Endothelial cell (in vitro differentiated cells): ENCODE measurements around the gene BAIAP2. TPM values are rescaled to one million over a fixed set of nuclear protein-coding genes. Genes with fewer than 3 reads are reported as not detected.
A peak's percentile ranks its signal among the peaks of the same experiment; 100 is the strongest.

Source experiments
- DNase-seq: peaks from one replicate; pipeline ENCODE4 v3.0.0; 2021; ENCODE audit warnings: low spot score
- H3K27ac Mint-ChIP-seq: one replicate; pipeline ENCODE4 v1.8.0; 2021; ENCODE audit warnings: mixed read lengths, inconsistent platforms; ENCODE audit not compliant: unreplicated experiment
- H3K27me3 Mint-ChIP-seq: one replicate; pipeline ENCODE4 v1.8.0; 2021; ENCODE audit warnings: mild to moderate bottlenecking, moderate library complexity, mixed read lengths, inconsistent platforms; ENCODE audit not compliant: unreplicated experiment
- H3K36me3 Mint-ChIP-seq: one replicate; pipeline ENCODE4 v1.8.0; 2021; ENCODE audit warnings: mild to moderate bottlenecking, low read depth, mixed read lengths, inconsistent platforms; ENCODE audit not compliant: unreplicated experiment
- H3K4me1 Mint-ChIP-seq: one replicate; pipeline ENCODE4 v1.8.0; 2021; ENCODE audit warnings: mild to moderate bottlenecking, mixed read lengths, inconsistent platforms; ENCODE audit not compliant: unreplicated experiment
- H3K4me3 Mint-ChIP-seq: one replicate; pipeline ENCODE4 v1.8.0; 2021; ENCODE audit warnings: mild to moderate bottlenecking, mixed read lengths, inconsistent platforms; ENCODE audit not compliant: unreplicated experiment
- H3K9me3 Mint-ChIP-seq: one replicate; pipeline ENCODE4 v1.8.0; 2021; ENCODE audit warnings: mixed read lengths, inconsistent platforms; ENCODE audit not compliant: unreplicated experiment
- total RNA-seq: library from RNA; stranded (reverse); fragmentation: NEBNext Ultra II Directional; extraction: Animal tissue kit (Norgen Biotek cat#: 25700); gene quantifications from one replicate; pipeline ENCODE4 v1.2.1, GENCODE V29; 2021; ENCODE audit not compliant: unreplicated experiment
- TF ChIP-seq, protein P1 (sequence below): fragments of 200-600 bp; sonication (generic); IDR thresholded peaks from one replicate; pipeline ENCODE4 v1.5.0; 2021; ENCODE audit warnings: antibody characterized with exemption; ENCODE audit not compliant: unreplicated experiment

Gene BAIAP2
- total RNA-seq, 1 donor from 2014 or later: 67.8 TPM

DNA sequence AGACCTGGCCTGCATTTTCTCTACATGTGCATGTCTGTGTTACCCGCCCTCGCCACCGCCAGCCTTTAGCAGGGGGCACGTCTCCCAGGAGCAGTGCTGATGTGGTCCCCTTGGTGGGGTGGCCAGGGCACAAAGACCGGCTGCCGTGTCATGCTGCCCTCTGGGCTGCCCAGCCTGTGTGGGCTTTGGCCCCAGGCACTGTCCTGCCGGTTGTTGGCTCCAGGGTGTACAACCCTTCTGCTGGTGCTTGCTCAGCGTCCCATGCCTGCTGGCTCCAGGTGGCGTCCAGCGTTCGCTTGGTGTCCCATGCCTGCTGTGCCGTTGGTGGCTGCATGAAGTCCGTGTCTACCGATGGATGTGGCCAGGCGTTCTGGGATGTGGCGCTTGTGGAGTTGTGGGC is 4.1 kb downstream of the BAIAP2 start:
- Mint-ChIP-seq H3K4me3 (no peak overlapping the region), H3K4me1 (peaks cover 28% of the 10 kb centered on the region), H3K9me3 (no peaks in the 10 kb centered on the region), H3K27ac (no peak overlapping the region), H3K27me3 (peaks cover 17% of the 10 kb centered on the region), H3K36me3 (peaks cover 14% of the 10 kb centered on the region)
- DNase-seq: no peak
- TF ChIP-seq, protein P1, sequence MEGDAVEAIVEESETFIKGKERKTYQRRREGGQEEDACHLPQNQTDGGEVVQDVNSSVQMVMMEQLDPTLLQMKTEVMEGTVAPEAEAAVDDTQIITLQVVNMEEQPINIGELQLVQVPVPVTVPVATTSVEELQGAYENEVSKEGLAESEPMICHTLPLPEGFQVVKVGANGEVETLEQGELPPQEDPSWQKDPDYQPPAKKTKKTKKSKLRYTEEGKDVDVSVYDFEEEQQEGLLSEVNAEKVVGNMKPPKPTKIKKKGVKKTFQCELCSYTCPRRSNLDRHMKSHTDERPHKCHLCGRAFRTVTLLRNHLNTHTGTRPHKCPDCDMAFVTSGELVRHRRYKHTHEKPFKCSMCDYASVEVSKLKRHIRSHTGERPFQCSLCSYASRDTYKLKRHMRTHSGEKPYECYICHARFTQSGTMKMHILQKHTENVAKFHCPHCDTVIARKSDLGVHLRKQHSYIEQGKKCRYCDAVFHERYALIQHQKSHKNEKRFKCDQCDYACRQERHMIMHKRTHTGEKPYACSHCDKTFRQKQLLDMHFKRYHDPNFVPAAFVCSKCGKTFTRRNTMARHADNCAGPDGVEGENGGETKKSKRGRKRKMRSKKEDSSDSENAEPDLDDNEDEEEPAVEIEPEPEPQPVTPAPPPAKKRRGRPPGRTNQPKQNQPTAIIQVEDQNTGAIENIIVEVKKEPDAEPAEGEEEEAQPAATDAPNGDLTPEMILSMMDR: no peak

DNA sequence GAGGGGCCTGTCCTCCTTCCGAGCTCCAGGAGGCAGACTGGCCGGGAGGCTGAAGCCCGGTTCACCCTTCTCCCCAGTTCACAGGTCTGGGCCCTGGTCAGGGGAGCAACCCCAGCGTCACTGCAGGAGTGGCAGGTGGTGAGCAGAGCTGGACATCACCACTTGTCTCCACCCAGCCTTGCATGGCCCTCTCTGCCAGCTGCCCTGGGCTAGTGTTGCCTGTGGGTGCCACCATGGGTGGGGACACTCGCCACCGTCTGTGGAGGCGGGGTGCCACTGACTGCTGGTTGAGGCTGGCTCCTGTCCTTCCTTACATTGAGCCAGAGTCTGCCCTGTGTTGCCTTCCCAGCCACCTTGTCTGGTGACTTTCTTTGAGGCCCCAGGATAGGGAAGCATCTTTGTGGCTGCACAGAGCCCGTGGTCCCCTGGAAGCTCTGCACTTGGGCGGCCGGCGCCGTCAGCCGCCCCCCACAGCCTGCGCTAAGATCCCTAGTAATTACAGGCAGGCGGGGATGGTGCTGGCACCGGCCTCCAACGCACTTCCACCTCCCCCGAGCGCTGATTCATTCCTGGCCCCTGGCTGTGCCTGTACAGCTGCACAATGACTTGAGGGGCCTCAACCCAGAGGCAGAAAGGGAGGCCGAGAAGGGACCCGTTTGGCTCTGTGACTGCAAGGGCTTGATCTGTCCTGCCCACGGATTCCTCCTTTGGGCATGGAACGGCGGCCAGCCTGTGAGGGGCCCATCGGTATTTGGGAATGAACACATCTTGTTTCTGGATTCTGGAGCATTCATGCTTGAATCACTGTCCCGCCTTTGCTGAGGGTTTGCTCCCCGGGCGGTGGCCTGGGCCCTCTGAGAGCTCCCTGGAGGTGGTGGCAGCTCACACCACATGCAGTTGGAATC is 5.2 kb downstream of the BAIAP2 start:
- peaks cover 36% of the 10 kb centered on the region for H3K4me1 Mint-ChIP-seq
- H3K27ac Mint-ChIP-seq: no peak overlapping the region

DNA sequence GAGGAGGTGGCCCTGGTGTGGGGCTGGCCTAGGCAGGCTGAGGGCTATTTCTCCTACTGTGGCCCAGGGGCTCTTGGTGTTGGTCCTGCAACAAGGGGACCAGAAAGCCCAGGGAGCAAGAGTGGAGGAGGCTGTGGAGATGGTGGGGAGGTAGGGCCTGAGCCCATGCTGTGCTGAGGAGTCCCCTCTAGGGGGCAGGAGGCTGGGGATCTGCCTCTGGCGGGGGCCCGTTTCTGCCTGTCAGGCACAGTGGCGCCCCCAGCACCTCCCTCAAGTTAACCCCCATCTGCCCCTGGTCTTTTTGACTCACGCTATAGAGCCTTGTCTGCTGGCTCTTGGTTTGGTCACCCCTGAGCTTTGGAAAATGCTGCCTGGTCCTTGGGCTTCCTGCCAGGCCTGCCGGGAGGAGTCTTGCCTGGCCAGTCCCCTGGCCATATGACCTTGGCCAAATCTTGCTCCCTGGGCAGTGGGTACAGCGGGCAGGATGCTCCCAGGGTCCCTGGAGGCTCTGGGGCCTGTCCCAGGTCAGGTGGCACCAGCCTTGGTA is 5.9 kb downstream of the BAIAP2 start:
- Mint-ChIP-seq H3K27ac (no peak overlapping the region), H3K36me3 (peaks cover 14% of the 10 kb centered on the region), H3K27me3 (peaks cover 15% of the 10 kb centered on the region), H3K9me3 (no peaks in the 10 kb centered on the region), H3K4me1 (peaks cover 39% of the 10 kb centered on the region), H3K4me3 (no peak overlapping the region)
- peak; percentile 56 for DNase-seq
- TF ChIP-seq, protein P1: peak; percentile 49

More for the DNA sequence above, 5.2 kb downstream of the BAIAP2 start:
- no peak for DNase-seq
- peaks cover 14% of the 10 kb centered on the region for H3K36me3 Mint-ChIP-seq
- H3K4me3 Mint-ChIP-seq: no peak overlapping the region
- H3K9me3 Mint-ChIP-seq: no peaks in the 10 kb centered on the region
- H3K27me3 Mint-ChIP-seq: peaks cover 17% of the 10 kb centered on the region
- TF ChIP-seq, protein P1: no peak

DNA sequence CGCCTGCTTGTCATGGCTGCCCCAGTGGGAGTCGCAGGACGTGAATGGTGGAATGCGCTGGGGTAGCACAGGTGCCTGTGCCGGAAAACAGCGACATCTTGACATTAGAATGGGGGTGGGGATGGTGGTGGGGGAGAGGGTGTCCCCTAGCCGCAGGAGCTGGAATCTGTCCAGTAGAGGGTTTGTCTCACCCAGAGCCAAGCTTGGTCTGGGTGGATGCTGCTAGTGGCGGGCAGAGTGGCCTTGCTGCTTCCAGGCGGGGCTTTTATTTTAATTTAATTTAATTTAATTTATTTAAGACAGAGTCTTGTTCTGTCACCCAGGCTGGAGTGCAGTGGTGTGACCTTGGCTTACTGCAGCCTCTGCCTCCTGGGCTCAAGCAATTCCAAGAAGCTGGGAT is 7.7 kb downstream of the BAIAP2 start:
- Mint-ChIP-seq H3K9me3 (no peaks in the 10 kb centered on the region), H3K36me3 (peaks cover 3% of the 10 kb centered on the region), H3K4me1 (peaks cover 39% of the 10 kb centered on the region), H3K4me3 (no peak overlapping the region), H3K27me3 (peaks cover 17% of the 10 kb centered on the region), H3K27ac (no peak overlapping the region)
- no peak for DNase-seq
- TF ChIP-seq, protein P1: no peak

DNA sequence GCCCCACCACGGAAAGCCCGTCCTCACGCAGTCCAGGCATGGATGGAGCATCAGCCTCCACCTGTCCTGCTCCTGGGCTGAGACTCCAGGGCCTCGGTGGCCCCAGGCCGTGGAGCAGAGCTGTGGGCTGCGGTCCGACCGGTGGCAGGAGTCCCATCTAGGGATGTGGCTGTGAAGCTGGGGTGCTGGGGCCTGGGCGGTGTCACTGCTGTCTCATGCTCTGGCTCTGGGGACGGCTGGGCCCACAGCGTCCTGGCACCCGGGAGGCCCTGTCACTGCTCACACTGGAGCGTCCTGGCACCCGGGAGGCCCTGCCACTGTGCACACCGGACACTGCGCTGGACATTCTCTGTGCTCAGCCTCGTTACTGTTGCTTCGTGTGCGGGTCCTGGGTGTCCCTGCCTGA is 8.4 kb downstream of the BAIAP2 start:
- H3K27me3 Mint-ChIP-seq: peaks cover 16% of the 10 kb centered on the region
- H3K27ac Mint-ChIP-seq: peak overlapping the region; percentile 97
- no peaks in the 10 kb centered on the region for H3K9me3 Mint-ChIP-seq
- no peaks in the 10 kb centered on the region for H3K36me3 Mint-ChIP-seq
- no peak for DNase-seq
- peaks cover 42% of the 10 kb centered on the region for H3K4me1 Mint-ChIP-seq
- TF ChIP-seq, protein P1: no peak
- no peak overlapping the region for H3K4me3 Mint-ChIP-seq
